GM12875 (cell line): Measurements from ENCODE around the gene CCDC102A.

Experiments used
- H3K4me3 ChIP-seq: one replicate; pipeline ENCODE4 v1.5.1; 2011; ENCODE audit warnings: low read depth, low read length, control low read depth
- TF ChIP-seq, protein P1 (sequence below): IDR thresholded peaks from 2 replicates; pipeline ENCODE4 v1.5.1; 2011; ENCODE audit warnings: low read depth, mild to moderate bottlenecking, control low read depth, inconsistent platforms, low read length, moderate library complexity, borderline replicate concordance; ENCODE audit not compliant: insufficient read depth

The CCDC102A gene

DNA sequence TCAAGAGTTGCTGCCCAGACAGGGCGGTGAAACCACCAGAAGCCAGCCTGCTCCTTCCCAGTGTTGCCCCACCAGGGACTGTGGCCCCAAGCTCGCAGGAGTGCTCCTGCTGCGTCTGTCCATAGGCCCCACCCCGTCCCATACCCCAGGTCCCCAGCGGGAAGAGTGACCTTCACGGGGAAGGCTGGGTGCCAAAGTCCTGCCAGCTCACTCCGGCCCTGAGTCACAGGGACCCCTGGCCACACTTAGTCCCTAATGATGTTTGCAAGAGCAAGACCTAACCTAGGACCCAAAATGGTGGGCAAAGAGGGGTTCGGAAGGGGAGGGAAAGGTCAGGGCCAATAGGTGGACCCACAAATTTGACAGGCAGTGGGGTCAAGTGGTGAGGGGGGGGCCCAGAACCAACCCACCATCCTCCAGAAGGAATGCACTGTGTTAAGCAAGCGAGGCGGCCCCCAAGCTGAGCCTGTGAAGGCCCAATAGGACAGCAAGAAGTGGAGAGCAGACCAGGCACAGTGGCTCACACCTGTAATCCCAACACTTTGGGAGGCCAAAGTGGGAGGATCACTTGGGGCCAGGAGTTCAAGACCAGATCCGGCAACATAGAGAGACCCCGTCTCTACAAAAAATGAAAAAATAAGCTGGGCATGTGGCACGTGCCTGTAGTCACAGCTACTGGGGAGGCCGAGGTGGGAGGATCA lies 53.4 kb downstream of the CCDC102A start:
- TF ChIP-seq, protein P1, sequence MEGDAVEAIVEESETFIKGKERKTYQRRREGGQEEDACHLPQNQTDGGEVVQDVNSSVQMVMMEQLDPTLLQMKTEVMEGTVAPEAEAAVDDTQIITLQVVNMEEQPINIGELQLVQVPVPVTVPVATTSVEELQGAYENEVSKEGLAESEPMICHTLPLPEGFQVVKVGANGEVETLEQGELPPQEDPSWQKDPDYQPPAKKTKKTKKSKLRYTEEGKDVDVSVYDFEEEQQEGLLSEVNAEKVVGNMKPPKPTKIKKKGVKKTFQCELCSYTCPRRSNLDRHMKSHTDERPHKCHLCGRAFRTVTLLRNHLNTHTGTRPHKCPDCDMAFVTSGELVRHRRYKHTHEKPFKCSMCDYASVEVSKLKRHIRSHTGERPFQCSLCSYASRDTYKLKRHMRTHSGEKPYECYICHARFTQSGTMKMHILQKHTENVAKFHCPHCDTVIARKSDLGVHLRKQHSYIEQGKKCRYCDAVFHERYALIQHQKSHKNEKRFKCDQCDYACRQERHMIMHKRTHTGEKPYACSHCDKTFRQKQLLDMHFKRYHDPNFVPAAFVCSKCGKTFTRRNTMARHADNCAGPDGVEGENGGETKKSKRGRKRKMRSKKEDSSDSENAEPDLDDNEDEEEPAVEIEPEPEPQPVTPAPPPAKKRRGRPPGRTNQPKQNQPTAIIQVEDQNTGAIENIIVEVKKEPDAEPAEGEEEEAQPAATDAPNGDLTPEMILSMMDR, result no peak
- H3K4me3 ChIP-seq, result no peak overlapping the region

DNA sequence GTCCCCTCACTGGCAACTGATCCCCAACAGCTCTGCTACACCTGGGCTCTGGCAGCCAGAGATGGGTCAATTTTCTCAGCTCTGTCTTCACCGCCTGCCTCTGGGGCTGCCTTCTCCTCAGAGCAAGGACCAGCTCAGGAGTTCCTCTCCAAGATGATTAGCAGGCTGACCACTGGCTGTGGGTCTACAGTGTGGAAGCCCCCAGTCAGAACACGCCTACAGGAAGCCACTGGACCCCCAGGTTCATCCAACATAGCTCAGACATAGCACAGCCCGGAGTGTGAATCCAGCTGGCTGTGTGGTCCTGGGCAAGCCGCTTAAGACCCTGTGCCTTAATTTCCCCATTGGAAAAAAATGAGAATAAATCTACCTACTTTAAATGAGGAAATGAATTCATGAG lies 55.0 kb downstream of the CCDC102A start:
- H3K4me3 ChIP-seq, result no peak overlapping the region
- TF ChIP-seq, protein P1, result no peak

DNA sequence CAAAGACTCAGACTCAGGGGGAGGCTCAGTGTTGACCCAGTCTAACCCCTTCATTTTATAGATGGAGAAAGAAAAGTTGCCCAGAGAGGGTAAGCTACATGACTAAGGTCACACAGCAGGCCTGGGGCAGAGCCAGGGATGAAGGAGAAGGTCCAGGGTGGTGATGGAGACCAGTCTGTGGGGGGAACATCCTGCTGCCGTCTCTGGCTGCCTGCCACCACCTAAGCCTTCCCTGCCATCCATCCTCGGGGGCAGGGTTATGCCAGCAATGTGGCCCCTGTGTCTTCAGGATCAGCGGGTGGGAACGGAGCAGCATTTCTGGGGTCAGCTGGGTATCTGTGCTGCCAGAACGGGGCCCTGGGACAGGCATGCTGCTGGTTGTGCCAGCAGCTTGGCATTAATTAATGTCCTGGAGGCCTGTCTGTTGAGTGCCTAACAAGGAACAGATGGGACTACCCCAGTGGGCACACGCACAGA lies 55.6 kb downstream of the CCDC102A start:
- TF ChIP-seq, protein P1, result no peak
- H3K4me3 ChIP-seq, result no peak overlapping the region

DNA sequence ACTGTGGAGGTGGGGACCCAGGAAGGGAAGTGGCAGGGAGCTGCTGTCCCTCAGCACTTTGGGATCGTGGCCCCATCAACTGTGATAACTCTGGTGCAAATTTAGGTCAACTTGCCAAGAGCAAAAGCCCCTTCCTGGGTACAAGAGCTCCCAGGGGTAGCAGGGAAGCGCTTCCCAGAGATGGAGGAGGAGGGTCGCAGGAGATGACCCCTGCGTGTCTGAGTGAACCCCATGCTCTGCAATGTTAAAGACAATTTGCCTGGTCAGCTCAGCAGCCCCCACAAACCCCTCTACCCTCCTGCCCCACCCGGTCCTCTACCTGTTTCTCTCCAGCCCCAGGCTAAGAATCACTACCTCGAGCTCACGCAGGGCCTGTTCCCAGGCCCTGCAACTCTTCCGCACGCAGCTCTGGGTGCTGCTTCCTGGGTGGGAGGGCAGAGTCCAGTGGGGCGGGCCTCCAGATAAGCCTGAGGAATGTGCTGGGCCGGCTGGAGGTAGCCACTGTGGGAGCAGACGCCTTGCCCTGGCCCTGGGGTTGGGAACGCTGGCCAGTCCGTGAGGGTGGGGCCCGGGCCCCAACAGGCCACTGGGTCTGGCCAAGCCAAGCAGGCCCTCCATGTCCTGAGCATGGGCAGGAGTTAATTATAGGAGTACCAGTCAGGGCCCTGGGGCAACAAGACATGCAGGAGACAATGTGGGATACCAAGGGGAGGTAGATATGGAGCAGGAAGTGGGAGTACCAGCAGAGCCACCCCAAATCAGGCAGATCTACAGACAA lies 56.2 kb downstream of the CCDC102A start:
- TF ChIP-seq, protein P1, result no peak
- no peak overlapping the region for H3K4me3 ChIP-seq

DNA sequence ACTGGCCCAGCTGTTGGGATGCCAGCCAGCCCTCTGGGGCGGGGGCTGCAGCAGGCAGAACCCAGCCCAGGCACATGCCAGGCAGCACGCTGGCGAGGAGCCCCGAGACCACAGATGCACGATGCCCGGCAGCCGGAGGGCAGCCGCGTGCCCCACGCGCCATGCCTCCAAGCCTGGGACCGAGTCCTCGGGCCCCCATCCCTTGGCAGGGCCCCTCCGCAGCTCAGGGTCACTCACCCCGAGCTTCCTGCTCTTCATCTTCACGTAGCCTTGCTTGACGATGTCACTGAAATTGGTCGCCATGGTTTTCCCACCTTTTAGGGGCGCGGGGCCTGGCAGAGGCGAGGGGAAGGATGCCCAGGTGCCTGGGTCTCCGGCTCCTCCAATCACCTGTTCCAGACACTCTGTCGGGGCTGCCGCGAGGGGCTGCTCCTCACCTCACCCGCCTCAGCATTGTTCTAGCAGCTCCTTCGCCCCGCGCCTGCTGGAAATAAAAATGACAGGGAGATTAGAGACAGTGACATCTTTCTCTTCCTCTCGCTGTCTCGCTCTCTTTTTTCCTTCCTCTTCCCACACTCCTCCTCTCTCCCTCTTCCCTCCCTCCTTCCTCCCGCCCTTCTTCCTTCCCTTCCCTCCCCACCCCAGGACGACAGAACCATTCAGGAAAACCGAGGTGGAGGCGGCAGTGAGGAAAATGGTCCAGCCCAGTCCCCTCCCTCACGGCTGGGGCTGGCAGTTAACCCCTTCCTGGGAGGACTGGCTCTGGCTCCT lies 57.0 kb downstream of the CCDC102A start:
- TF ChIP-seq, protein P1, result no peak

DNA sequence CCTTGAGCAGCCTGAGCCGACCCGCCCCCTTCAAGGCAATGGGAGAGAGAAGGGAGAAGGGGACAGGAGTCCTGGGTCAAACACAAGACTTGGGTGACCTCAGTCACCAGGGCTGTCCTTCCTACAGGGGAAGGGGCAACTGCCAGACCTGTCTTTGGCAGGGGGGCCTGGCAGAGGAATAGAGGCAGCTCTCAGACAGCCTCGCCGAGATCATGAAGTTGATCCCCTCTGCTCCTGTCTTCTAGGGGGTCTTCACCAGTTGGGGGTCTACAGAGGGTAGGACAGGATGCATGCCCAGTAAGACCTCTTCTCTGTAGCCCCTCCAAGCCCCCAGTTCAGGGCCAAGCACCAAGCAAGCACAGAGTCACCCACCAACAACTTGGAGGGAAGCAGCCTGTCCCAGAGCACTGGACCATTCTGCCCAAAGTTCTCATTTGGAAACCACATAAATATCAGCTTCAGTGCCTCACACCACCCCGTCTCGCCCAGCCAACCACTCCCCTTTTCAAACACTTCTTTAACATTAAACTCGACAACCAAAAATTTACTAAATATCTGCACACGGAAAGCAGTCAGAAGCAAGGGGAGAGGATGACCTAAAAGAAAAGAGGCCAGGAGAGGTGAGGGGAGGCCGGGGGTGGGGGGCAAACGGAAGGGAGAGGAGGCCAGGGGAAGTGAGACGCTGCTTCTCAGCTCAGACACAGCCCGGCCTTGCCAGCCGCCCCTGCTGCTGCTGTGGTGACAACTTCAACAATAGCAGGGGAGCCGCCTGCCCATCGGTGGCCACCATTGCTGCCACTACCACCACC lies 57.8 kb downstream of the CCDC102A start:
- H3K4me3 ChIP-seq, result no peak overlapping the region
- TF ChIP-seq, protein P1, result no peak

More for the DNA sequence above, 57.0 kb downstream of the CCDC102A start:
- H3K4me3 ChIP-seq, result no peak overlapping the region
